Measurements from ENCODE around the gene CRACR2B.

Gene CRACR2B

DNA sequence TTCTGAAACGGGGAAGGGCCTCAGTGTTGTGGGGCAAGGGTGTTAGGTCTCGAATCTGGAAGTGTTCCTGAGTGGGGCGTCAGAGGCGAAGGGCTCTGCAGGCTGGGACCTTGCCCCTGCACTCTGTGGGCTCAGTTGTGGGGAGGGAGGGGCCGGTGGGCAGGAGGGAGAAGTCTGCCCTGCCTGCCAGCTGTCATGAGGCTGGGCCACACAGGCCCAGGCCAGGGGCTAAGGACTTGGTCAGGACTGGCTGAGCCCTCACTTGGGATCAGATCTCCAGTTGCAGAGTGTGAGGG, at the start of gene CRACR2B:
TSS of gene CRACR2B (plus strand) at position 23 of the 296 bp plus-strand sequence. CDS start 689 bp downstream, outside the sequence.
- no peak for DNase-seq (ENCODE audit: low read depth)

DNA sequence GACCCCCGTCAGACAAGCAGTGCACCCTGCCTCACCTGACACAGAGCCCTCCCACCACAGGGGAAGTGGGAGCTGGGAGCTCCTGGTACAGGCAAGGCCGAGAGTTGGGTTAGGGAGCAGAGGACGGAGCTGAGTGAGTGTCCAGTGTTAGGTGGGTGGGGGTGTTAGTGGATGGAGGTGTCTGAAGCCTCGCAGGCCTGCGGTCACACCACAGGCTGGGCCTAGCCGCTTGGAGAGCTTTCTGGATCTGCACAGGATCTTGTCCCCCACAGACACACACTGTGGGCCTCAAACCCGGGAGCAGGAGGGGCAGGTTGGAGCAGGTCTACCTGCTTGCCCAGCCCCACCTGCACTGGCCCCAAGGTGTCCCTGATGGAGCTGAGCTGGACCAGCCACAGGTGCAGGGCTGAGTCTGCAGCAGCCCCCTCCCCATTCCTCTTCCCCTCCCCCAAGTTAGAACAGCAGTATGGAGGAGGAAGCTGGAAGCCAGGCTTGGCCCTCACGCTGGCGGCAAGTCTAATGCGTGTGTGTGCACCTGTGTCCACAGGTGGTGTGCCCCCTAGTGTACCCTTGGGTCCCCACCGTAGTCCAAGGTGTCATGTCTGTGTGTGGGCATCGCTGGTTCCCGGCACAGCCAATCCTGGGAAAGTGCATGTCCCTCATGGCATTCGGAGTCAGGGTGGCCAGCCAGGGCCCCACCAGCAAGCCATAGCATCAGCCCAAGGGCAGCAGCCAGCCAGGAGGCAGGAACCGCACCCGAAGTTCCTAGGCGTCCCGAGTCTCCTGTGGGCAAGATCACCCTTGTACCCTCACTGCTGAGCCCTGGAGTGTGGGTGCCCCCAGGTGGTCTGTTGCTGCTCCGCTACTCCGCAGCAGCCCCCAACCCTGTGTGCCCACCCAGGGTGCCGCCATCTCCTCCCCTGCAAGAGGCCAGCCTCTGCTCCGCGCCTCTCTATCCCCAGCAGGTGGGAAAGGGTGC, 48.5 kb upstream of the CRACR2B start:
- DNase-seq (ENCODE audit: low read depth) = no peak

DNA sequence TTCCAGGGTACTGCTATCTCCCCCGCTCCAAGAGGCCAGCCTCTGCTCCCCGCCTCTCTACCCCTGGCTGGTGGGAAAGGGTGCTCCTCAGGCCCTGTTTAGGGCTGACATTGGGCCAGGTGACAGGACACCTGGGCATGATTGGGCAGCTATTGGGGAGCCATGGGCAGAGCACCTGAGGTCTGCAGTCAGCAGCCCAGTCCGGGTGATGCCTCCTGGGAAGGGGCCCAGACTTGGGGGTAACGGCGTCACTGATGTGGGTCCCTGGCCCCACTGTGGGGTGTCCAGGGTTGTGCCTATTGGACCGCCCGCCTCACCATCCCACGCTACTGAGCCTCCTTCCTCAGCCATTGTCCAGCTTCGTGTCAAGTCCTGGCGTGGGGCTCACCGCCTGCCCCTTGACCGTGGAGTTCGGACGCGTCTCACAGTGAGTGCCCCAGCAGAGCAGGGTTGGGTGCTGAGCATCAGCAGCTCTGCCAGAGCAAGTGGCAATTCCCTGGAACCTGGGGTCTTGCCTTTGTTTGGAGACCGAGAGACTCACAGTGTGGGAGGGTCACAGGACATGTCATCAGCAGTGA, 47.7 kb upstream of the CRACR2B start:
- DNase-seq (ENCODE audit: low read depth) = no peak

DNA sequence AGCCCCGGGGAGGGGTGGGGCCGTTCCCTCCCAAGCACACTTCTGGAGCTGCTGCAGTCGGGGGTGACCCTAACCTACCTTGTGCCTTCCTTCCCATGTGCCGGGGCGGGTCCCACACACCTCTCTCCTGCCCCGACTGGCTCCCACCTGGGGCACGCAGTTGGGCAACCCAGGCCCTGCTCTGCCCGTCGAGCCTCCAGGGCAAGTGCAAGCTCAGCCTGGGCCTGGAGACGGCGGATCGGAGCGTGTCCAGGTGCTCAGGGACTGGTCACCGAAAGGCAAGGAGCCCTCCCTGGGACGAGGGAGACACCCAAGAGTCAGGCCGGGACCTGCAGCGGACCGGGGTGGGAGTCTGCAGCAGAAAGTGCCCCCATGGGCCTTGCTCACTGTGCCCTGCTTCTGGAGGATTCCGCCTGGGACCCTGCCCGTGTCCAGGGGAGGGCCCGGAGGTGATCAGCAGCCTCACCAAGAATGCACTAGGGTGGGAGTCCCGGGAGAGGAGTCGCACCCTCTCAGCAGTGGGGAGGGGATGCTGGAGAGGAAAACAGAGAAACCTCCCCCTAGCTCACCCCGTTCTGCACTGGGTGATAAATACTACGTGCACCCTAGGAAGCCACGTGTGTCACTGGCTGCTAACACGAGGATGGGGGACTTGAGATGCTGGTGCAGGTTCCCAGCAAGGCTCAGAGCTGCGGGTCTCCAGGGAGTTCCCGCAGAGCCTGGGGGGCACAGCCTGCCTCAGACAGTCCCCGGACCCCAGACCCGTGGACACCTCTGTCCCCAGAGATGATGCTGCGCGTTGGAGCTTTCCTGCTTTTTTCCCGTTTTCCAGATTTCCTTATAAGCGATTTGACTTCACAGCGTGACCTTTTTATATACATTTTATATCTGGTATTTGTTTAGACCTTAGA, 45.2 kb upstream of the CRACR2B start:
- no peak for DNase-seq (ENCODE audit: low read depth)

DNA sequence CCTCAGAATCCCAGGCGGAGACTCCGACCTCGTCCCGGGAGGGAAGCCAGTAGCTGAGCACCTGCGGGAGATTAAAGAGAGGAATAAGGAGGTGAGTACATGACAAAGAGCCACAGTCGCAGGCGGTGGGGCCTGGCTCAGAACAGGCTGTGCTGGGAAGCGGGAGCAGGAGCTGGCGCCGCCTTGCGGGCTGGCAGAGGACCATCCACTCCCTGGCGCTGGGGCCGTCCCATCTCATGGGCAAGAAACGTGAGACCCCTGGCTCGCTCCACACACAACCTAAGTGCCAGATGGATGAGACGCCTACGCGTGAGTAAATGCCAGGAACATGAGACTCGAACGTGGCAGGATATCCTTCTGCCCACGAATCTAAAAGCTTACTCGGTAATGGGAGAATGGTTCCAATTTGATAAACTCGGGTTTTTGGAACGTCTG, 44.1 kb upstream of the CRACR2B start:
- DNase-seq (ENCODE audit: low read depth) = no peak

DNA sequence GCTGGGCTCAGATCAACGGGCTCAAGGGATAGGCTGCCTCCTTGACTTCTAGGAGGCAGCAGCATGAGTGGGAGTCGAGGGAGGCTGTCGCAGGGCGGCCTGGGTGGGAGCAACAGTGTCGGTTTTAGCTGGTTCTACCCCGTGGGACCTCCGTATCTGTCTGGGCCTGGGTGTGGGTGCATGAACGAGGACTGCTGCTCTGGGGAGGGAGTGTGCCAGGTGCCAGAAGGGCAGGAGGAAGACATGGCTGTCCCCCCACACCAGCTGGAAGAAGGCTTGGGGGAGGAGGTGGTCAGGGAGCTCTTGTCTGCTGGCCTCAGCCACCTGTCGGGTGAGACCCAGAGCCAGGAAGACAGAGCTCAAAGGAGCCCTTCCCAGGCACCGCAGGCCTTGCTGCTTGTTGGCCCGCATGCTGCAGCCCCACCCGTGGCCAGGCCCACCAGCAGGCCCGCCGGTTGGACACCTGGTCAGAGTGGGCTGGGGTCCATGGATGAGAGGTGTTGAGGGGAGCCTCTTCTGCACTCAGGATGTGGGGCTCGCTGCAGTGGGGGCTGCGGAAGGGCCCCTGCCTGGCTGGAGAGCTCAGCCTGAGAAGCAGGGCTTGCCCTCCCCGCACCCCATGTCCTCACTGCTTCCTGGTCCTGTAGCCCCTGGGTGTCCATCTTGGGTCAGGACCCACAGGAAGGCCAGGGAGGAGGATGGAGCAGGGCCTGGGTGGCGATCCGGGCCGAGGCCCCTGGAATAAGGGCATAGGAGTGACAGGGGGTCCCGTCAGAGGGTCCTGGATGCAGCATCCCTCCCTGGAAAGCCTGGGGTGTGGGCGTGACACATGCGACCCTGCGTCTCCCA, 41.3 kb upstream of the CRACR2B start:
- DNase-seq (ENCODE audit: low read depth) = no peak

DNA sequence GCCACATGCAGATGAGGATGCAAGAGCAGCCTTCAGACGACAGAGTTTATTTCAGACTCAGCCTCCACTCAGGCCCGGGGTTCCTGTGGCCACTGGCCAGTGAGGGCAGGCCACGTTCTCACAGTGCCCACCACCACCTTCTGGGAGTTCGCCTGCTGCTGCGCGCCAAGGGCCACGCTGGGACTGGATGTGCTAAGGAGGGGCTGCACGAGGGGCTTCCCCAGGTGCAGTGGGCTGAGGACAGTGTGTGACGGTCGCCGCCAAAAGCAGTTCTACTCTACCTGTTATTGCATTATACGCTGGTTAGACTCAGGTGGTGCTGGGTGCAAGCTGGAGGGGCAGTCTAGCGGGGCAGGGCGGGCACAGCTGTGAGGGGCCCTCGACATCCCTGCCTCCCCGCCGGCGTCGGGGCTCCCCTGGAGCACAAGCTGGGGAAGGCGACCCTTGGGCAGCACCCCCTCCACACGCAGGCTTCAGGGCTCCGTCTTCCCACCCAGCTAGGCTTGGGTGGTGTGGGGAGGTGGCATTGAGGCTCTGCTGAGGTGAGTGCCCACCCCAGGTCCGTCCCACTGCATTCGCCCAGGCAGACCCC, 40.5 kb upstream of the CRACR2B start:
- no peak for DNase-seq (ENCODE audit: low read depth)

DNA sequence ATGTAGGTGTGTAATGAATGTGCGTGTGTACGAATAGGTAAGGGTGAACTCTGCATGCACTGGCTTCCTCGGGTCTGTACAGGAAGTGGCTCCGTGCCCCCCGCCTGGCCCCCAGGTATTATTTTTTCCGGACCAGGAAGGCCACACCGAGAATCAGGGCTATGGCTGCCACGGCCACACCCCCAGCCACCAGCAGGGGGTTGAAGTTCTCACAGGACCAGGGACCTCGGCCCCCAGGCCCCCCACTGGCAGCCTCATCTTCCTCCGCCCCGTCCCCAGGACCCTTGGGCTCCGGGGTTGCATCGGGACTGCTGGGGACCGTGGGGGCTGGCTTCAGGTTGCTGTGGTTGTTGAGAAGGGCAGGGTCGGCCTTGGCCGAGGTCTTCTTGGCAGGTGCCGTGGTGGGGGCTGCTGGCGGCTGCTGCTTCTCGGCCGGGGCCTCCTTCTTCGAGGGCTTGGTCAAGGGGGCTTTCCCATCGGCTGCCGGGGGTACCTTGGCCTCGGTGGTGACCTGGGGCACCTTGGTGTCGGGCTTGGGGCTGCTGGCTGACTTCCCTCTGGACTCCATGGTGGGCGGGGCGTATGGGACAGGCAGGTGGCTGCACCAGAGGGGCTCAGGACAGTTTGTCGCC, 39.6 kb upstream of the CRACR2B start:
- DNase-seq (ENCODE audit: low read depth) = no peak

DNA sequence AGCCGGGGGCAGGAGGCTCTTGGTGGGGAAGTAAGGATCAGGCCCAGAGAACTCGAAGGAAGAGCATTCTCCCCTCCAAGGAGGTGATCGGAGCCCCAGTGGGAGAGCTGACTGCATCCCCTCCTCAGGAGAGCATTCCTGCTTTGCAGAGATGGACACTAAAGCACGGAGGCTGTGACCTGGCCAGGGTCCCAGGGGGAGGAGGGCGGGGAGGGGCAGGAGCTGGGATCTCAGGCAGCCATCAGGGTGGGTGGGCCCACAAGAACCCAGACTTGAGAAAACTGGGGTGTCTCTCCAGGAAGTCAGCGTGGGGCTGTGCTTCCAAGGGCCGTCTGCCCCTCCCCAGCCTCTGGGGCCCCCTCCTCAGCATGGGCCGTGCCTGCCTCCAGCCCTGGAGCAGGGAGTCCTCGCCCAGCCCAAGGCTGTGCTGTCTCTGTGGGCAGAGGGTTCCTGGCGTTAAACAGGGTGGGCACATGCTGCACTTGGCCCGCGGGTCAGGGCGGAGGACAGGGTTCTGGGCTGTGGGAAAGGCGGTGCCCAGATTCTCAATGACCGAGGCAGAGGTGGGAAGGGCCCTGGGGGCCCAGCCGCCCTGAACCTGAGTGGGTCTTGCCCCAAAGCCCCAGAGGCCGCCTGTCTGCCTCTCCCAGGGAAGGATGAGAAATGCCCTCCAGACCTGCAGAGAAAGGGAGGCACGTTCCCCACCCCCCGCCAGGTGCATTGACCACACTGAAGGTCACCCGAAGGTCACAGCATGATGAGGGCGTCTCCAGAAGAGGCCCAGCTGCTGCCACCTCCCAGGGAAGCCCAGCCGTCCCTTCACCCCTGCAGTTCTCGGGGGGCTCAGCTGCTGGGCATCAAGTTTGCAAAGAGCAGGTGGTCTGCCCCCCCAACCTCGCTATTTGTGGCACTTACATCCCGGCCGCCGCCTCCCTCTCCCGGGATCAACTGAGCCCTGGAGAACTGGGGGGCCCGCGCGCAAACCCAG, 38.5 kb upstream of the CRACR2B start:
- no peak for DNase-seq (ENCODE audit: low read depth)

DNA sequence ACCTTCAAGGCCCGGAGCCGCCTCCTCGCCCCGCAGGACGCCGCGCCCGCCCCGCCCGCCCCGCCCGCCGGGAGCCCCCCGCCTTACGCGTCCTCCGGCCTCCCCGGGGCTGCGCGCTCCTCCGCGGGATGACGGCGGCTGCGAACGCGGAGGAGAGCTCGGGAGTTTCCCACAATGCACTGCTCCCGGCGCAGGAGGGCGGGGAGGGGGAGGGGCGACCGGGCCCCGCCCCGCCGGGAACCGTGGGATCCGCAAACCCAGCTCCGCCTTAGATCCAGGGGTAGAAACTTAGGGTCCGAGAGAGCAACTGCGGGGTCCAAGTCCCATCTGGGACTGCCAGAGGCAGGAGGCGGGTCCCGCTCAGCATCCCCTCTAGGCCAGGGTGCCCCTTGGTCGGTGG, 37.8 kb upstream of the CRACR2B start, which contains the start of gene CEND1:
TSS of gene CEND1 (minus strand) at position 148 of the 400 bp plus-strand sequence. CDS start 1,514 bp downstream, outside the sequence.
- DNase-seq (ENCODE audit: low read depth) = no peak

DNA sequence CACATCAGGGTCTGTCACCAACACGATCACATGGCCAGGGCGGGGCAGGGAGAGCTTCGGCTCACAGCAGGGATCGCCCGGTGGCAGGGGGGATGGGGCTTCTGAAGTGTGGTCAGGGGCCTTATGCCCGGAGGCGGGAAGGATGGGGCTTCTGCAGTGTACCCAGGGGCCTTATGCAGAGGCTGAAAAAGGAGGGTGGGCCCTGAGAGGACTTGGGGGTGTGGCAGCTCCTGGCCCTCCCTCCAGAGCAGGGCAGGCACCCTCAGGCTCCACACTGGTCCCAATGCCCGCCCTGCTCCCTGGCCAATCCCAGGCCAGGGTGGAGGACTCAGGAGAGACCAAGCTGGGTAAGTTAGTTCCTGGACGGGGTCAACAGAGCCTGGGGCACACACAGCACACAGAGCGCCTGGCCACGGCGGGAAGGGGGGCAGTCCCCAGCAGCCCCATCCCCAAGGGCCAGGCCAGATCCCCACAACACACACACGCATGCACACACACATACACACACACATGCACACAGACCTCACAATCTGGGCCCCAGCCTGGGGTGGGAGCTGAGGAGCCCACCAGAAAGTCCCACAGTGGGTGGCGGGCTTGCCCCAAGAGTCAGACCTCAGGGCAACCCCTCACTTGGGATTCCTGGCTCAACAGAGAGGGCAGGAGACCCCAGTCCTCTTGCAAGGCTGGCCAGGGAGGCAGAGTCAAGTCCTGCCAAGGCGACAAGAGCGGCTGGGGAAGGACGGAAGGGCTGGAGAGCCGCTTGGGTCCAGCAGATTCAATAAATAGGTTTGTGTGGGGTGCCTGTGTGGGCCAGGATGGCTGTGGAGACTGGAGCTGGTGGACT, 36.8 kb upstream of the CRACR2B start:
- no peak for DNase-seq (ENCODE audit: low read depth)

DNA sequence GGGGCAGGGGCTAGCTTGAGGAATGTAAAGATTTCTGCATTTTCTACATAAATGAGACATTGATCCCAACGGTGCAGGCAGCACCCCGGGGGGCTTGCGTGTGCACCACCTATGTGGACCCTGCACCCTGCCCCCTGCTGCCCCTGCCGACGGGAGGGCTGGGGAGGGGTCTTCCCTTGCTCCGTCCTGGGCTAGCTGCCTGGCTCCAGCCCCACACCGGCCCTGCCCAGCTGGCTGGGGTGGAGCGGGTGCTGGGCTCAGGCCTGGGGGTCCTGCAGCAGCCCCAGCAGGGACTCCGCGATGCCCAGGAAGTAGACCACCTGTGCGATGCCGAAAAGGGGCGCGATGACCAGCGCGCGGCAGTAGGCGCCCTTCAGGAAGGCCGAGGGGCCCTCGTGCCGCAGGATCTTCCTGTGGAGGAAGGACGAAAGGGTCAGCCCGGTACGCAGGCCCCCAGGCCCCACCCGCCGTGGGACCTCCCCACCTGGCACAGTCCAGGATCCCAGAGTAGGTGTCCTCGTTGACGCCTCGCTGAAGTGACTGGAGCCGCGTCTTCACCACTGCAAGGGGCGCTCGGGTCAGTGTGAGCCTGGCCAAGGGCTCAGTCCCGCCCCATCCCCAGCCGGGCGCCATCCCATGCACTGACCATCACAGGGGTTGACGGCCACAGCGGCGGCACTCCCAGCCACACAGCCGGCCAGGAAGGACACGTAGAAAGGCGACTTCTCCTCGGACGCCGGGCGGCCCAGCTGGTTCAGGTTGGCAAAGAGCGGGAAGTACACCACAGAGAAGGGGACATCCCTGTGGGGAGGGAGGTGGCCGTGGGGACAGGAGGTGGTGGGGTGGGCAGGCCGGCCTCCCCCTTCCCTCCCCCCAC, 35.8 kb upstream of the CRACR2B start:
- no peak for DNase-seq (ENCODE audit: low read depth)

DNA sequence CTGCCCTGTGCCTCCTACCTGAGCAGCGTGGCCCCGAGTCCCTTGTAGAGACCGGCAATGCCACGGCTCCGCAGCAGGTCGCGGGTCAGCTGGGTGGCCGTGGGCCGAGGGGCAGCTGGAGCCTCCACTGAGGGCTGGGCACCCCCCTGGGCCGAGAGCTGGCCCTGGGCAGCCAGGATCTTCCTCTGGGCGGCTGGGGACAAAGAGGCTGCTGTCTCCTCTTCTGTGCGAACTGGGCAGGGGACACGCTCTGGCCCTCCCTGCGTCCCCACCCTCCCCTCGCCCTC, 35.2 kb upstream of the CRACR2B start:
- no peak for DNase-seq (ENCODE audit: low read depth)

DNA sequence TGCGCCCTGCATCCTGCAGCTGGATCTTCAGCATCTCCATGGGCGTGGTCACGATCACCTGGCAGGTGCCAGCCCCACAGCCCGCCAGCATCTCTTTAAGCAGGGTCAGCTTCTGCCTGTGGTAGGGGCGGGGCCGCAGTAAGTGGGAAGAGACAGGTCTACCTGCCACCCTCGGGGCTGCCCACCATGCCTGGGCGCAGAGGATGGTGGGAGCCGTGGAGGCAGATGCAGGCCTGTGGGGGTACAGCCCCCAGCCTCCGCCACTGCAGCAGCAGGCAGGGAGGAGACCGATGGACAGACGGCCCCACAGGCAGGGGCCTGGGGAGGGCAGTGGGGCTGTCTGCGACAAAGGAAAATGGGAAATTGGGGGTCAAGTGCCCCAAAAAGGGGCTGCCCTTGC, 34.8 kb upstream of the CRACR2B start:
- DNase-seq (ENCODE audit: low read depth) = no peak

DNA sequence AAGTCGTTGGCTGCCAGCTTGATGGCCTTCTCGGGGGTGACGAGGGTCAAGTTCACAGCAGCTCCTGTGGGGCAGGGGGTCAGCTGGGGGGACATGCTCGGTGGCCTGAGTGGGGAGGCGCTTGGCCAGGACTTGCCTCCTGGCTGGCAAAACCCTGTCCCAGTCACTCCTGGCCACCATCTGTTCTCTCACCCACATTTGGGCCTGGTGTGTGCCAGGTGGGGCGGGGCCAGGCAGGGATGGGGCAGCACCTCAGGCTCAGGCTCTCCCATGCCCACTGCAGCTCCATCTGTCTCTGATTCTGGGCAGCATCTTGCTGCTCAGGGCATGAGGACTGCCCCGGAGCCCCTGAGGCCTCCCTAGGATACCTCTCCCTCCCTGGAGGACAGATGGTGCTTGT, 34.2 kb upstream of the CRACR2B start:
- no peak for DNase-seq (ENCODE audit: low read depth)

DNA sequence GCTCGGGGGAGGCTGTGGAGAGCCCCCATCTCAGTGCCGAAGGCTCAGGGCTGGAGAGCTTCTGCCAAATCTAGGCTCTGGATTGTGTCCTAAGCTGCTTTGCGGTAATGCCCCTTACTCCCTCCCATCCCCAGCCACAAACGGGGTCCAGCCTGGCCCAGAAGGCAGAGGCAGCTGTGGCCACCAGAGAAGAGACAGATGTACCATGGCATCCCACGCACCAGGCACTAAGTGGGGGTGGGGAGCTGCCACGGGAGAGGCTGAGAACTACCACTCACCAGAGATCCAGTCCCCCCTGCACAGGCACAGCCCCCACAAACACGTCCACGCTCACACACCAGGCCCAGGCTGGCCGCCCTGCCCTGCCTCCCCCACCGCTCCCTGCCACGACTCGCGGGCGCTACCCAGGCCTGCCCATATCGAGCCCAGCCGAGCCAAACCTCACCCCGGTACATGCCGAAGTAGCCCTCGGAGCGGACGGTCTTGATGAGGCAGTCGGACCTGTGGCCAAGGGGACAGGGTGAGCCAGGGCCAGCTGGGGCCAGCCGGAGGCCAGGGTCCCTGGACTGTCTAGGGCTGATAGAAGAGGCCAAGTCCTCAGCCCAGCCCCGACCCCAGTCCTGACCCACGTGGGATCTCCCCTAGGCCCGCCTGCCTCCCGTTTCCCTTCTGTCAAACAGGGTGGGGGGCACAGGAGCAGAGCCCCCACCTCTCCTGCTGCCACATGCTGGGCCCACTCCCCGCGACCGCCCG, 33.5 kb upstream of the CRACR2B start:
- DNase-seq (ENCODE audit: low read depth) = no peak

Measured in non-pigmented ciliary epithelial cell (primary cell).